Lung (tissue), 12 donors: Measurements from ENCODE around the gene TRPM5. TPM values are rescaled to one million over a fixed set of nuclear protein-coding genes. Genes with fewer than 3 reads are reported as not detected.
A peak's percentile ranks its signal among the peaks of the same experiment; 100 is the strongest.

ENCODE experiments used
- ATAC-seq: fragments of 200-7000 bp; cut with Tn5 transposase; one replicate; pipeline ENCODE4 v1.9.1; 2020; ENCODE audit warnings: moderate number of reproducible peaks; ENCODE audit not compliant: insufficient read depth, low FRiP score
- DNase-seq, 3 donors: peaks; one replicate each; pipeline ENCODE4 v3.0.0-alpha.2; 2013 to 2017
- H3K27ac ChIP-seq, 2 donors: one replicate each; pipeline ENCODE4 v1.5.1; 2013; ENCODE audit warnings: mild to moderate bottlenecking in 2 of 2, moderate library complexity in 2 of 2, control low read depth in 1 of 2, inconsistent platforms in 1 of 2, low read depth in 1 of 2, low read length in 1 of 2
- H3K27me3 ChIP-seq, 3 donors: one replicate each; pipeline ENCODE4 v1.5.1; 2013; ENCODE audit warnings: low read length in 2 of 3; ENCODE audit not compliant: control insufficient read depth in 3 of 3, insufficient read depth in 3 of 3
- H3K36me3 ChIP-seq, 4 donors: one replicate each; pipeline ENCODE4 v1.5.1; 2013; ENCODE audit warnings: low read length in 4 of 4, mild to moderate bottlenecking in 1 of 4, moderate library complexity in 1 of 4; ENCODE audit not compliant: control insufficient read depth in 4 of 4, insufficient read depth in 4 of 4
- H3K4me1 ChIP-seq, 5 donors: one replicate each; pipeline ENCODE4 v1.5.1; 2013; ENCODE audit warnings: low read length in 5 of 5, mild to moderate bottlenecking in 2 of 5, moderate library complexity in 1 of 5; ENCODE audit not compliant: control insufficient read depth in 5 of 5, insufficient read depth in 5 of 5
- H3K4me3 ChIP-seq: one replicate; pipeline ENCODE4 v1.5.1; 2013; ENCODE audit warnings: mild to moderate bottlenecking, control low read depth, moderate library complexity
- H3K9ac ChIP-seq, 2 donors: one replicate each; pipeline ENCODE4 v1.5.1; 2013; ENCODE audit warnings: low read length in 2 of 2, control low read depth in 1 of 2; ENCODE audit not compliant: insufficient read depth in 1 of 2
- H3K9me3 ChIP-seq, 4 donors: one replicate each; pipeline ENCODE4 v1.5.1; 2013; ENCODE audit warnings: low read length in 3 of 4, mild to moderate bottlenecking in 1 of 4, moderate library complexity in 1 of 4; ENCODE audit not compliant: control insufficient read depth in 4 of 4, insufficient read depth in 3 of 4
- WGBS, 2 donors: extraction: QIAGEN DNeasy Blood & Tissue Kit; methylation state at CpG; one replicate each; pipeline ENCODE4 v1.1.7; 2013; 5-methylcytosine and 5-hydroxymethylcytosine counted together
- polyA plus RNA-seq, 2 donors: library from polyadenylated mRNA; stranded (reverse); fragments of 200-250 nt; gene quantifications; one replicate each; pipeline ENCODE4 v1.2.1, GENCODE V29; 2013
- total RNA-seq, 2 donors: library from RNA; depleted of rRNA in 1 of 2; stranded (reverse); fragments of >200 nt in 1 of 2; gene quantifications; one replicate each; pipeline ENCODE4 v1.2.1, GENCODE V29; 2014 to 2021
- TF ChIP-seq, protein P1 (sequence below): IDR thresholded peaks from 2 replicates; pipeline ENCODE4 v1.5.1; 2012; ENCODE audit warnings: mild to moderate bottlenecking; ENCODE audit errors: control extremely low read depth, extremely low read depth
- donor health status: control.
- donor health status: control.
- donor health status: Bipolar disorder and iron deficiency.
- donor health status: healthy.
- donor health status: DM: yes; HTN: yes; CAD: no.

Gene TRPM5
- total and polyA plus RNA-seq, 4 donors, result 0.02 to 0.20 (median 0.11) TPM

DNA sequence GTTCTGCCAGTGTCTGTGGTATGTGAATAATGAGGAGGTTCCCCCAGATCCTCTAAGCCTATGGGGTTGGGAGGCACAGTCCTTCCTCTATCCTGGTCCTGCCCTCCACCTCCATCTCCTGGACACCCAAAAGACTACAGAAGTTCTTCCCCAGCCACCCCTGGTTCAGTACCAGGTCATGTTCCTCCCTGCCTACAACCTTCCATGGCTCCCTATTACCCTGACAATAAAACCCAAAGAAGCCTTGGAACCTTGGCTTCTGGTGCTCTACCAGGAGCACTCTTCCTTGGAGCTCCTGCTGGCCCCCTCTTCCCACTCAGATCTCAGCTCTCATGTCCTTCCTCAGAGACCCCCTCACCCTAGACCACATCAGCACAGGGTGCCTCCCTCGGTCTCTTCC is 12.9 kb downstream of the TRPM5 start:
- ATAC-seq (no peak), DNase-seq (no peak)
- H3K9ac ChIP-seq, result no peak overlapping the region
- no peak overlapping the region for H3K4me3 ChIP-seq
- H3K27me3 ChIP-seq, result no peaks in the 10 kb centered on the region
- TF ChIP-seq, protein P1, sequence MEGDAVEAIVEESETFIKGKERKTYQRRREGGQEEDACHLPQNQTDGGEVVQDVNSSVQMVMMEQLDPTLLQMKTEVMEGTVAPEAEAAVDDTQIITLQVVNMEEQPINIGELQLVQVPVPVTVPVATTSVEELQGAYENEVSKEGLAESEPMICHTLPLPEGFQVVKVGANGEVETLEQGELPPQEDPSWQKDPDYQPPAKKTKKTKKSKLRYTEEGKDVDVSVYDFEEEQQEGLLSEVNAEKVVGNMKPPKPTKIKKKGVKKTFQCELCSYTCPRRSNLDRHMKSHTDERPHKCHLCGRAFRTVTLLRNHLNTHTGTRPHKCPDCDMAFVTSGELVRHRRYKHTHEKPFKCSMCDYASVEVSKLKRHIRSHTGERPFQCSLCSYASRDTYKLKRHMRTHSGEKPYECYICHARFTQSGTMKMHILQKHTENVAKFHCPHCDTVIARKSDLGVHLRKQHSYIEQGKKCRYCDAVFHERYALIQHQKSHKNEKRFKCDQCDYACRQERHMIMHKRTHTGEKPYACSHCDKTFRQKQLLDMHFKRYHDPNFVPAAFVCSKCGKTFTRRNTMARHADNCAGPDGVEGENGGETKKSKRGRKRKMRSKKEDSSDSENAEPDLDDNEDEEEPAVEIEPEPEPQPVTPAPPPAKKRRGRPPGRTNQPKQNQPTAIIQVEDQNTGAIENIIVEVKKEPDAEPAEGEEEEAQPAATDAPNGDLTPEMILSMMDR, result no peak
- H3K4me1 ChIP-seq, result no peaks in the 10 kb centered on the region
- WGBS, 2 donors, result 91 to 96% methylated on average over 1 of the region's 1 CpG
- H3K36me3 ChIP-seq, result no peaks in the 10 kb centered on the region
- H3K9me3 ChIP-seq, result peaks cover 0 to 5% (median 0%) of the 10 kb centered on the region in 4 donors
- H3K27ac ChIP-seq, result no peak overlapping the region

DNA sequence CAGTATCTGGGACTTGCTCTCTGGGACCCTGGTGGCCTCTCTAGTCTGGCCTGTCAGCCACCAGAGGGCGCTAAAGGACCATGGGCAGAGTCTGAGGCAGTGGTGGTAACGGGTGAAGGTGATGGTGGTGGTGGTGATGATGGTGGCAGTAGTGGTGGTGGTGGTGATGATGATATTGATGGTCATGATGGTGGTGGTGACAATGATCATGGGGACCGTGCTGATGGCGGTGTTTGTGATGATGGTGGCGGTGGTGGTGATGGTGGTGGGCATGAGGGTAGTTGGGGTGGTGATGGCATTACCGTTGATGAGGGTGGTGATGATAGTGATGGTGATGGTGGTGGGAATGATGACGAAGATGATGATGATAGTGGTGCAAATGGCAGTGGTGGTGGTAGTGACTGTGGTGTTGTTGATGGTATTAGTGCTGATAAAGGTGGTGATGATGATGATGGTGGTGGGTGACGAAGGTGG is 16.0 kb downstream of the TRPM5 start:
- TF ChIP-seq, protein P1, result peak; percentile 97
- ATAC-seq (no peak), DNase-seq (peak; percentile 61 to 71 (median 66))
- no peak overlapping the region for H3K9ac ChIP-seq
- no peak overlapping the region for H3K27ac ChIP-seq
- no peaks in the 10 kb centered on the region for H3K4me1 ChIP-seq
- no peak overlapping the region for H3K4me3 ChIP-seq
- 51 to 61% methylated on average over 8 of the region's 8 CpGs for WGBS, 2 donors
- H3K36me3 ChIP-seq, result no peaks in the 10 kb centered on the region
- H3K27me3 ChIP-seq, result no peaks in the 10 kb centered on the region
- no peaks in the 10 kb centered on the region for H3K9me3 ChIP-seq

DNA sequence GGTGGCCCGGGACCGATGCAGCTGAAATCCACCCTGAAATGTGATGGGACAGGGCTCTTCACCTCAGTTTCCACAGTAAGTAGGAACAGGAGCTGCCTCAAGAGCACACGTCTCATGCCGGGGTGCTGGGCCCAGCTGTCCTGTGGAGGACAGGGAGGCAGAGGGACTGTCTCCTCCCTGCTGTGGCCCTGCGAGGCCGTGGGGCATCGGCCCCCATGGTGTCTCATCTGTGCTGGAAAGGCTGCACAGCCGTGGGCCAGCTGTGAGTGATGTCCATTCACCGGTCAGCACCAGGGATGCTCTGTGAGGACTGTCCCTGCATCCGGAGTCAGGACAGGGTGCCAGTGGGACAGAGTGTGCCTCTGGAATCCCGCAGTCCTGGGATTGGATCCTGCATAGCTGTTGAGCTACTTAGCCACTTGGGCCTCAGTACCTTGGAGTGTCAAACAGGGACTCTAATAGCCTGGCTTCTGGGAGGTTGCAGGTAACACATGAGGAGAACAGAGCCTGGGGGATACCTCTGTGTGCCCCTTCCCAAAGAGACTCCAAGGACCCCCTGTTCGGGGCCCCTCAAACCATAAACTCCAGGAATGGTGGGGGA is 16.5 kb downstream of the TRPM5 start:
- Histone ChIP-seq H3K9ac (no peak overlapping the region), H3K4me3 (no peak overlapping the region), H3K27me3 (no peaks in the 10 kb centered on the region), H3K27ac (no peak overlapping the region), H3K4me1 (no peaks in the 10 kb centered on the region), H3K9me3 (no peaks in the 10 kb centered on the region), H3K36me3 (no peaks in the 10 kb centered on the region)
- TF ChIP-seq, protein P1, result no peak
- ATAC-seq, result no peak
- 71 to 75% methylated on average over 10 to 12 of the region's 12 CpGs for WGBS, 2 donors
- no peak for DNase-seq
